HG03575 (cell line): Measurements from ENCODE around the gene SPI1.

Experiments
- ATAC-seq: cut with Tn5 transposase; IDR thresholded peaks from one replicate; pipeline ENCODE4 v1.9.1; 2021; ENCODE audit not compliant: unreplicated experiment, insufficient number of reproducible peaks, low FRiP score; ENCODE audit errors: extremely low read depth

Gene SPI1

GRCh38 chr11:47378010-47378835, at the start of gene SPI1:
SPI1 (minus strand) TSS chr11:47378547; CDS start chr11:47378353, 194 bp downstream.
- peak; percentile 66 for ATAC-seq

GRCh38 chr11:47426062-47426956, 48.0 kb upstream of the SPI1 start, which contains the start of gene PSMC3:
PSMC3 (minus strand) TSS chr11:47426439; CDS start chr11:47426279, 160 bp downstream.
- ATAC-seq: peak; percentile 42

GRCh38 chr11:47425611-47426010, 47.3 kb upstream of the SPI1 start:
- ATAC-seq: no peak

GRCh38 chr11:47418454-47419259, 40.3 kb upstream of the SPI1 start:
- ATAC-seq: no peak

GRCh38 chr11:47417712-47418111, 39.4 kb upstream of the SPI1 start:
- ATAC-seq: no peak

- no peak for ATAC-seq
Measured at GRCh38 chr11:47415949-47416472, 37.7 kb upstream of the SPI1 start.

GRCh38 chr11:47415091-47415854, 36.9 kb upstream of the SPI1 start:
- no peak for ATAC-seq

GRCh38 chr11:47414685-47415070, 36.3 kb upstream of the SPI1 start:
- no peak for ATAC-seq

GRCh38 chr11:47413908-47414684, 35.7 kb upstream of the SPI1 start:
- no peak for ATAC-seq

GRCh38 chr11:47413351-47413750, 35.0 kb upstream of the SPI1 start:
- ATAC-seq: no peak

GRCh38 chr11:47411884-47412746, 33.8 kb upstream of the SPI1 start:
- no peak for ATAC-seq

GRCh38 chr11:47410370-47411264, 32.3 kb upstream of the SPI1 start:
- no peak for ATAC-seq

- ATAC-seq: no peak
Measured at GRCh38 chr11:47409440-47410369, 31.4 kb upstream of the SPI1 start.

- no peak for ATAC-seq
Measured at GRCh38 chr11:47408598-47409439, 30.5 kb upstream of the SPI1 start.
